AG04449 (cell line): ENCODE measurements around the gene DUSP16.

ENCODE experiments used
- CTCF ChIA-PET: fragments of 350-600 bp; formaldehyde crosslinking; extraction: SDS; loops from one replicate; lab custom pipeline; 2021; ENCODE audit warnings: antibody characterized with exemption; lab: Yijun Ruan, JAX
- POLR2A ChIA-PET: fragments of 400-600, 350-600 bp; formaldehyde crosslinking; extraction: SDS; loops from one replicate; lab custom pipeline; 2020; ENCODE audit warnings: antibody characterized with exemption, inconsistent platforms; lab: Yijun Ruan, JAX
- DNase-seq: peaks from one replicate; pipeline ENCODE4 v3.0.0-alpha.2; 2010; ENCODE audit warnings: low read depth, low spot score
- H3K4me3 ChIP-seq: 2 replicates; pipeline ENCODE4 v1.5.1; 2011; ENCODE audit warnings: low read depth, mild to moderate bottlenecking, control low read depth, low read length
- TF ChIP-seq, protein P1 (sequence below): IDR thresholded peaks from one replicate; pipeline ENCODE4 v1.5.1; 2011; ENCODE audit warnings: mild to moderate bottlenecking, moderate library complexity, low read length, control low read depth, inconsistent platforms; ENCODE audit not compliant: insufficient read depth; ENCODE audit errors: missing control alignments

The DUSP16 gene

DNA sequence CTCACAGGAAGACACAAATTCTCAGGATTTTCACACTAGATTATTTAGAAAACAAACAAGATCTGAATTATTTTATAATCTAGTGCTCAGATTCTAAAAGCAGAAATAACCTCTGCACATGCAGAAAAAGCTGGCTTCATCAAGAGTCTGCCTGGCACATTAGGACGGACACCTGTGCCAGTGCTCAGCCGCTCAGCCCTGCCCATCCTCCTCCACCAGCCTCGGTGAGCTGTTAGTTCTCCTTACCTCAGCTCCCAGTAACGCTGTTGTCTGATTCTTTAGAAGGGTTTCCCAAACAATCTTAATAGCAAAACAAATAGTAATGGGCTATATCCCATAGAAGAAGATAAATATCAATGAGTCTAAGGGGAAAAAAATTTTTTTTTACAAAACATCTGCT lies 27.7 kb downstream of the DUSP16 start:
- POLR2A ChIA-PET, result no interaction called here

DNA sequence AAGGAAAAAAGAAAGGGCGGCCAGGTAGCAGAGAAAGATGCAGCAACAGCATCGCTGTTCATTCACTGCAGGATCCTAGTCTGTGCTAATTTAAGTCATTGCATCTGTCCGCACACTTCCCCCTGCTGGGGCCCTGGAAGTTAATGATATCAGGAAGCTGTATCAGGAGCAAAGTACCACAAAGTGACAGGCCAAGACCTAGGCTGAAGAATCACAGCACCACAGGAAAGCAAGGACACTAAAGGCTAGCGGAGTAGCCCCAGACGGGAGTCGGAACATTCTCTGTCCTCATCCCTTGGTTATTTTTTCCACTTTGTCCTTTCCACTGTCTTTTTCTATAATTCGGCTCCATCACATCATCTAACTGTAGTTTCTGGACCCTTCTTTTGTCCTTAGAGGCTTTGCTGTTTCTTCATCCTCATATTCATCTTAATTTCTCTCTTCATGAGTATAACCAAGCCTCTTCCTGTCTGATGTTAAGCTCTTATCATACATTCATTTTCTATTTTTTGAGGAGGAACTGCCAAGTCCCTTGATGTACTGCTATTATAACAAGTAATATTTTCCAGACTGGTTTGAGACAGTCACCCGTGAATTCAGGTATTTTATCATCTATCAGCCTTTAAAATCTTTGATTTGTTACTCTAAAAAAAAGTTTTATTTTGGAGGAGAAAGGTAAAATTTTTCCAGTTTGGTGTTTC lies 28.3 kb downstream of the DUSP16 start:
- CTCF ChIA-PET, result interaction anchor here (1.3 to 2.0 kb wide), 2 partner anchors 16 to 18 kb away, joined by 4 to 5 read pairs; no protein-coding TSS in a partner anchor
- DNase-seq, result no peak
- no peak overlapping the region for H3K4me3 ChIP-seq
- TF ChIP-seq, protein P1, sequence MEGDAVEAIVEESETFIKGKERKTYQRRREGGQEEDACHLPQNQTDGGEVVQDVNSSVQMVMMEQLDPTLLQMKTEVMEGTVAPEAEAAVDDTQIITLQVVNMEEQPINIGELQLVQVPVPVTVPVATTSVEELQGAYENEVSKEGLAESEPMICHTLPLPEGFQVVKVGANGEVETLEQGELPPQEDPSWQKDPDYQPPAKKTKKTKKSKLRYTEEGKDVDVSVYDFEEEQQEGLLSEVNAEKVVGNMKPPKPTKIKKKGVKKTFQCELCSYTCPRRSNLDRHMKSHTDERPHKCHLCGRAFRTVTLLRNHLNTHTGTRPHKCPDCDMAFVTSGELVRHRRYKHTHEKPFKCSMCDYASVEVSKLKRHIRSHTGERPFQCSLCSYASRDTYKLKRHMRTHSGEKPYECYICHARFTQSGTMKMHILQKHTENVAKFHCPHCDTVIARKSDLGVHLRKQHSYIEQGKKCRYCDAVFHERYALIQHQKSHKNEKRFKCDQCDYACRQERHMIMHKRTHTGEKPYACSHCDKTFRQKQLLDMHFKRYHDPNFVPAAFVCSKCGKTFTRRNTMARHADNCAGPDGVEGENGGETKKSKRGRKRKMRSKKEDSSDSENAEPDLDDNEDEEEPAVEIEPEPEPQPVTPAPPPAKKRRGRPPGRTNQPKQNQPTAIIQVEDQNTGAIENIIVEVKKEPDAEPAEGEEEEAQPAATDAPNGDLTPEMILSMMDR, result no peak
- POLR2A ChIA-PET, result no interaction called here

More for the DNA sequence above, 27.7 kb downstream of the DUSP16 start:
- TF ChIP-seq, protein P1, result no peak
- CTCF ChIA-PET, result interaction anchor here (1.3 to 2.0 kb wide), 2 partner anchors 17 to 19 kb away, joined by 4 to 5 read pairs; no protein-coding TSS in a partner anchor
- no peak for DNase-seq
- H3K4me3 ChIP-seq, result no peak overlapping the region

DNA sequence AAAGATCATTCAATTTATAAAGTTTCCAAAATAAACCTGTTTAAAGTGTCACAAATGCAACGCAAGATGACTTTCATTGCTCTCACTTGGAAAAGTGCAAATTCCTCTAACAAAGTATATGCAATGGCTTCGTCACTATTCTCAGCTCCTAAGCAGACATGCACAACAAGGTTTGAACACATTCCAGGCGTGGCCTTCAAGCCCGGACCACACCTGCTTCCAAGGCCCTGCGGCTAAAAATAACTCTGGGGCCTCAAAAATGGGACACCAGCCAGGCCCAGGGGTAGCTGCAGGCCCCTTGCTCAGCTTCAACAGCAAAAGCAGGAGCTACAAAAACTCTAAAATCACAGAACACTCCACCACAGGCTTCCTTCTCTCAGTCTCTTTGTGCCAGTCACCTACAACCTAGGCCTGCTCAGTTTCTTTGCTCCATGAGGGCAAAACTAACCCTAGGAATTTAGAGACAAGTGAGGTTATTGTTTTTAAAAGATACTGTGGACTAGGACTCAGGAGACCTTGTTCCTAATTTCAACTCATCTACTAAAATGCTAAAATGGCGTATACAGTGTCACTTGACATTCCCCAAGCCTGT lies 29.3 kb downstream of the DUSP16 start:
- DNase-seq, result no peak
- H3K4me3 ChIP-seq, result no peak overlapping the region
- TF ChIP-seq, protein P1, result no peak
- CTCF ChIA-PET, result interaction anchor here (0.6 to 2.0 kb wide), 3 partner anchors 15 to 168 kb away, joined by 3 to 5 read pairs (median 3); no protein-coding TSS in a partner anchor
- POLR2A ChIA-PET, result no interaction called here

DNA sequence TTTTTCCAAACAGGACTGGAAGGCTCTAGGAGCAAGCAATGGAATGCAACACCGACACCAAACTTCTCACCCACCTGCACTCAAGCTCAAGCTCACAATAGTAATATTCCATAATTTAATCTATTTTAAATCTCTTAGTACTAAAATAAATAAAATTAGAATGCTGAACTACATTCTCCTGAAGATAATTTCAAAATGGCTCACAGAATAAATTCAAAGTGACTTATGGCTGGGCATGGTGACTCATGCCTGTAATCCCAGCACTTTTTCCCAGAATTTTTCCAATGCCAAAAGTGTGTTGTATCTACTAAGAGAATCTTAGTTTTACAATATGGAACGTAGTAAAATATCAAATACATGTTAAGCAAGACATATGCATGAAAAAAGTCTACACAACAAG lies 31.5 kb downstream of the DUSP16 start:
- ChIA-PET POLR2A (no interaction called here), CTCF (no interaction called here)
- TF ChIP-seq, protein P1, result no peak
- no peak for DNase-seq
- H3K4me3 ChIP-seq, result no peak overlapping the region

DNA sequence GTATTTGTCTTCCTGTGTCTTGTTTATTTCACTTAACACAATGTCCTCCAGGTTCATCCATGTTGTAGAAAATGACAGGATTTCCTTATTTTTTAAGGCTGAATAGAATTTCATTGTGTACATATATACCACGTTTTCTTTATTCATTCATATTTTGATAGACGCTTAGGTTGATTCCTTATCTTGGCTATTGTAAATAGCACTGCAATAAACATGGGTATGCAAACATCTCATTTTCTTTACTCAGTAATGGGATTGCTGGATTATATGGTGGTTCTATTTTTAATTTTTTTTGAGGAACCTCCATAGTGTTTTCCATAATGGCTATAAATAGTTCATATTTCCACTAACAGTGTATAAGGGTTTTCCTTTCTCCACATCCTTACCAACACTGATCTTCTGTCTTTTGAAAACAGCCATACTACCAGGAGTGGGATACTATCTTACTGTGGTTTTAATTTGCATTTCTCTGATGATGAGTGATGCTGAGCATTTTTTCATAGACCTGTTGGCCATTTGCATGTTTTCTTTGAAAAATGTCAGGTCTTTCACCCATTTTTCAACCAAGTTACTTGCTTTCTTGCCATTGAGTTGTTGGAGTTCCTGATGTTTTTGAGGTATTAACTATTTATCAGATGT lies 32.8 kb downstream of the DUSP16 start:
- TF ChIP-seq, protein P1, result no peak
- CTCF ChIA-PET, result no interaction called here
- no peak for DNase-seq
- POLR2A ChIA-PET, result no interaction called here
- H3K4me3 ChIP-seq, result no peak overlapping the region
